NCI-H2107 treated with DMSO at 0.1 percent for 48 hours (cell line): ENCODE results near the gene MRPL27.

Experiments
- DNase-seq: peaks from one replicate; lab custom pipeline; 2025; ENCODE audit not compliant: unreplicated experiment; lab: John Stamatoyannopoulos, UW

Gene MRPL27

GRCh38 chr17:50386510-50386909, 13.5 kb upstream of the MRPL27 start:
- DNase-seq: no peak

GRCh38 chr17:50382931-50383330, 9.9 kb upstream of the MRPL27 start:
- DNase-seq: no peak

GRCh38 chr17:50381920-50382319, 8.9 kb upstream of the MRPL27 start:
- no peak for DNase-seq

GRCh38 chr17:50381260-50381815, 8.4 kb upstream of the MRPL27 start:
- no peak for DNase-seq

- no peak for DNase-seq
These were observed 7.6 kb upstream of the MRPL27 start for GRCh38 chr17:50380369-50381259.

GRCh38 chr17:50379351-50380132, 6.6 kb upstream of the MRPL27 start:
- DNase-seq: no peak

GRCh38 chr17:50375858-50376538, 3.0 kb upstream of the MRPL27 start:
- no peak for DNase-seq

- DNase-seq: no peak
These were observed 721 bp upstream of the MRPL27 start for GRCh38 chr17:50373705-50374104.

GRCh38 chr17:50372222-50372757, 694 bp downstream of the MRPL27 start:
- DNase-seq: no peak

- no peak for DNase-seq
These were observed 1.5 kb downstream of the MRPL27 start for GRCh38 chr17:50371526-50371925.

- no peak for DNase-seq
These were observed 2.9 kb downstream of the MRPL27 start for GRCh38 chr17:50370052-50370451.

GRCh38 chr17:50367401-50367800, 5.6 kb downstream of the MRPL27 start:
- no peak for DNase-seq

- DNase-seq: no peak
These were observed 7.2 kb downstream of the MRPL27 start for GRCh38 chr17:50365649-50366393.

GRCh38 chr17:50365165-50365564, 7.8 kb downstream of the MRPL27 start:
- no peak for DNase-seq

GRCh38 chr17:50364715-50365114, 8.3 kb downstream of the MRPL27 start:
- no peak for DNase-seq

- no peak for DNase-seq
These were observed 8.9 kb downstream of the MRPL27 start for GRCh38 chr17:50364061-50364458.

- no peak for DNase-seq
These were observed 9.5 kb downstream of the MRPL27 start for GRCh38 chr17:50363217-50364060.

GRCh38 chr17:50362661-50363060, 10.3 kb downstream of the MRPL27 start:
- no peak for DNase-seq
